HG02610 (cell line): ENCODE data around the gene SPEM3.

Experiments
- ATAC-seq: cut with Tn5 transposase; IDR thresholded peaks from one replicate; pipeline ENCODE4 v1.9.1; 2021; ENCODE audit warnings: mild to moderate bottlenecking, moderate library complexity; ENCODE audit not compliant: unreplicated experiment

The SPEM3 gene

DNA sequence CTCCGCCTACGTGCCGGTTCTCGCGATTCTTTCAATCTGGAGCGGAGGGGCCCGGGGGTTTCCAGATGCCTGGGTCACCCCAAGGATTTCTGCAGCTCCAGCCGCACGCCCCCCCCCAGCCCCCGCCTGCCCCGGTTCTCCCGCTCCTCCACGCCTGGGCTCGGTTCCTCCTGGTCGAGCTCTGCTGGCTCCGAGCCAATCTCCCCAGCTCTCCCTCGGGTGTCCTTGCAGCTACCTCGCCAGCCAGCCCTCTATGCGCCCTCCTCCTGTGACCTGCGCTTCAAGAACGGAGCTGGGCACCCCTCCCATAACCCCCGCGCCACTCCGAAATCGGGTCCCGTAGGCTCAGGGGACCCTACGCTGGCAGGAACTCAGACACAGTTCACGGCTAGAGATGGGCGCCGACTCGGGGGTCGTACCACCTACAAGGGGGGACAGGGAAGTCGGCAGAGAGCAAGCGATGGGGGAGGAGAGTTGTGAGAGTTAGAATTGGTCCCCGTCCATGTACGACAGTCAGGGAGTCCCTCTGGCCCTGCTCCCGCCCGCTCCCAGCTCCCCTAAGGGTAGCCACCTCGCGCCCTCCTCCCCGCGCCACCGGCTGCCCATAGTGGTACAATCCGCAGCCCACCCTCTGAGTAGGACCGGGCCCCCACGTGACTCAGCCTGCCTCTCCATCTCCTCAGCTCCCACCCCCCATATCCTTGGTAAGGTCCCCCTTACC lies 11.6 kb downstream of the SPEM3 start:
- ATAC-seq: no peak

GRCh38 chr17:7440834-7441195 lies 12.2 kb downstream of the SPEM3 start:
- ATAC-seq: no peak

DNA sequence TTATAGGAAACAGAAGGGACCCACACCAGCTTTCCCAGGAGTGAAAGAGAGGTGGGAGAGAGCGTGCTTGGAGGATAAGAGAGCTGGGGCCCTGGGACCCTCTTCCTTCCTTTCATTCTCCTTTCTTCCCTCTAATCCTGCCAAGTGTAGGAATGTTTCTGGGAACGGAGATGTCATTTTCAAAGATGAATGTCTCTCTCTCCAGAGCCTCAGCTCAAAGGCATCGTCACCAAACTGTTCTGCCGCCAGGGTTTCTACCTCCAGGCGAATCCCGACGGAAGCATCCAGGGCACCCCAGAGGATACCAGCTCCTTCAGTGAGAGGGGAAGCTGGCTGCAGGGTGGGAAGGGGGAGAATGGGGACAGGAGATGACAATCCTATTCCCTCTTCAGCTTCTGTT lies 12.6 kb downstream of the SPEM3 start:
- ATAC-seq: no peak

- no peak for ATAC-seq
Measured at GRCh38 chr17:7442142-7442541, 13.5 kb downstream of the SPEM3 start.

- ATAC-seq: no peak
Measured at GRCh38 chr17:7443499-7444485, 15.1 kb downstream of the SPEM3 start.

GRCh38 chr17:7444682-7445618 lies 16.3 kb downstream of the SPEM3 start, which contains the start of gene CHRNB1:
CHRNB1 (plus strand) TSS chr17:7445061; CDS start chr17:7445128, 67 bp downstream.
- ATAC-seq: no peak

- no peak for ATAC-seq
Measured at GRCh38 chr17:7445619-7445968, 16.9 kb downstream of the SPEM3 start.

DNA sequence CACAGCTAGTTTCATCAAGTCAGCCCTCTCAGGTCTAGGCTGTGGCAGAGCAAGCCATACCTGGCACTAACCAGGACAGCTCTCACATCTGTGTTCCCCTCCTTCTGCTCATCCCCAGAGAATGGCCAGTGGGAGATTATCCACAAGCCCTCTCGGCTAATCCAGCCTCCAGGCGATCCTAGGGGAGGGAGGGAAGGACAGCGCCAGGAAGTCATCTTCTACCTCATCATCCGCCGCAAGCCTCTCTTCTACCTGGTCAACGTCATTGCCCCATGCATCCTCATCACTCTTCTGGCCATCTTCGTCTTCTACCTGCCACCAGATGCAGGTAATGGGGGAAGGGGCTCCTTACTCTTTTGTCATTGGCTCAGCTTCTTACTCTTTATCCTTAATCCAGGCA lies 19.8 kb downstream of the SPEM3 start:
- ATAC-seq: no peak

- ATAC-seq: no peak
Measured at GRCh38 chr17:7459961-7460545, 31.4 kb downstream of the SPEM3 start.

- no peak for ATAC-seq
Measured at GRCh38 chr17:7460850-7461660, 32.4 kb downstream of the SPEM3 start.

DNA sequence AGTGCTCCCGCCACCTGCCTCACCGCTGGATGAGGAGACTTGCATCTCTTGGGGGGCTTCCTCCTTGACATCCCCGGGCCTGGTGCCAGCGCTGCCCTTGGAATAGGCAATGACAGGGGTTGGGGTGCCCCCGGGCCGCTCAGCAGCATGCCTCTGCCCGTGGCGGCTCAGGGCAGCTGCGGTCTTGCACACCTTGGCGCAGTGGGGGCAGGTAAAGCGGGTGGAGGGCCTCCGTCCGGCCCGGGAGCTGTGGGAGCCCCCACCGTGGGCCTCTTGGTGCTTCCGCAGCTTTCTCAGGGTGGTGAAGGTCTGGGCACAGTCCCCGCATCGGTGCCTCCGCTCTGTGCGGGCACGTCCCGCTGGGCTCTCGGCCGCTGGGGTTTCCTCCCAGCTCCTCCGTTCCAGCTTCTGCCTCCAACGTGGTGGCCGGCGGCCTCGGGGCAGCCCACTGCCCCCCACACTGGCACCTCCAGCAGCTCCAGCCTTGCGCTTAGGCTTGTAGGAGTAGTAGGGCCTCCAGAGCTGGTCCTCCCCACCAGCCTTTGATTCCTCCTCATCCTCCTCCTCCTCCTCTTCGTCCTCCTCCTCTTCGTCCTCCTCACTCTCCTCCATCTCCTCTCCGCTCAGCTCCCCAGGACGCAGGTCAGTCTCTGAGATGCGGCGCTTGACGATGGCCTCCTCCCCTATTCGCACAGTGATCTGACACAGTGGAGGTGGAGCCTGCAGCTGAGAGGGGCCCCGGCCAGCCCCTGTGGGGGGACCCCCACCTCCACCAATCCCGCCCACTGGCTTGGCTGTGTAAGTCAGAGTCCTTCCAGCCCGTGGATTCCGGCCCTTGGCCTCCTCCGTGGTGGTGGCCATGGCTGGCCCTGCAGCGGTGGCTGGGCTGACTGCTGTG lies 34.1 kb downstream of the SPEM3 start:
- ATAC-seq: no peak

GRCh38 chr17:7463372-7463846 lies 34.8 kb downstream of the SPEM3 start:
- no peak for ATAC-seq

- no peak for ATAC-seq
Measured at GRCh38 chr17:7464081-7464480, 35.4 kb downstream of the SPEM3 start.

DNA sequence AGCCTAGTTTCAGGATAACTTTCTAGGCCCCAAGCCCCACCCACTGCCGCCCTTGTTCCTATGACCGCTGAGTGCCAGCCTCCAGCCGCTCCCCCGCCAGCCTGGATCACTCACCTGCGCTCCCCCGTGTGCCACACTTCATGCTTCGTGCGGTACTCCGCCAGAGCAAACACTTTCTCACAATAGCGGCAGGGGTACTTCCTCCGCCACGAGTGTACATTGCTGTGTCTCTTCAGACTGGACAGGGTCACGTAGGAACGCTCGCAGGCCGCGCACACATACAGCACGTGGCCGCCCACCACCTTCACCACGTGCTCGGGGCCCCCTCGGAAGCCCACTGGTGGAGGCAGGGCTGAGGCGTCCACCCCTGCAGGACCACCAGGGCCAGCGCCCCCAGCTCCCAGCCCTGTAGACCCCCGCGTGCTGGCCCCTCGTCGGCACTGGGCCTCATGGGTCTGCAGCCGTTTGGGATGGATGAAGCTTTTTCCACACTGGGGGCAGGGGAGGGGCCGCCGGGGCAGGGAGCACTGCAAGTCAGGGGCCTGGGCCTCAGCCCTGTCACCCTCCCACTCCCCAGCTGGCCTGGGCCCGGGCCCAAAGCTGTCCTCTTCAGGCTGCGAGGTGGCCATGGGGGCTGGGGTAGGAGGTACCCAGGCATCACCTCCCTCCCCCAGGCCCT lies 37.1 kb downstream of the SPEM3 start:
- ATAC-seq: no peak

- no peak for ATAC-seq
Measured at GRCh38 chr17:7466318-7466638, 37.6 kb downstream of the SPEM3 start.

DNA sequence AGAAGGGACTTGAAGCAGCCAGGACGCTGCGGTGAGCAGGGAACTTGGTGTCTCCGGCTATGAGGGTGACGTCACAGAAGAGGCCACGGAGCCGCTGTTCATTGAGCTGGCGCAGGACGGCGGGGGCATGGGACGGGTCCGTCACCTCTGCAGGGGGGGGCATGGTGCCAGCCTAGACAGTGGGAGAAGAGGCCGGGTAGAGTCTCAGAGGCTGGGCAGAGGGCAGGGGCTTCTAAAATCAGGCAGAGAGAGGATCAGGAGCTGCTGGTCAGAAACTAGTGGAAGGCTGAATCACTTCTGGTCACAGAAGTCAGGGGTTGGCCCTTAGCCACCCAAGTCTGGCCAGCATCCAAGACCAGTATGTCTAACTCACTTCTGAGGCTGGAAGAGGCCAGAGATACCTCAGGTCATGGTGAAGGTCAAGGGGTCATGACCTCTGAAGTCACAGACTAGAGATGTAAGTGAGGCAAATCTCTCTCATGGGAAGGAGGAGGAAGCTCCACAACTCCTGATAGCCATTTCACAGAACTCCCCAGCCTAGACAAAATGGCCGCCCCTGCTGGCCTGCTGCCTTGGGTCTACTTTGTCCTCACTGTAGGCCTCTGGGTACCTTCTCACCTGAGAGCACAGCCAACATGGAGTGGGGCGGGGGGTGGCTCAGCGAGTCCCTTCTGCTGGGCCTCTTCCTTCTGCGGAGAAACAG lies 38.1 kb downstream of the SPEM3 start:
- ATAC-seq: no peak

- no peak for ATAC-seq
Measured at GRCh38 chr17:7467498-7467897, 38.8 kb downstream of the SPEM3 start.

- no peak for ATAC-seq
Measured at GRCh38 chr17:7468290-7468689, 39.6 kb downstream of the SPEM3 start.
